GM19397 (cell line): Measurements from ENCODE around the gene GM2A.
"Not testable (repeated sequence)": the region's sequence is repeated elsewhere in the genome, so short reads cannot be mapped to it uniquely, and the experiment has no call there.

Experiments
- ATAC-seq: cut with Tn5 transposase; IDR thresholded peaks from one replicate; pipeline ENCODE4 v1.9.1; 2021; ENCODE audit warnings: mild to moderate bottlenecking, moderate library complexity; ENCODE audit not compliant: unreplicated experiment

GM2A gene

GRCh38 chr5:151284392-151284967 lies 31.5 kb downstream of the GM2A start:
- ATAC-seq: no peak

GRCh38 chr5:151285683-151286082 lies 32.7 kb downstream of the GM2A start:
- ATAC-seq: no peak

- no peak for ATAC-seq
These were observed 33.3 kb downstream of the GM2A start for GRCh38 chr5:151286246-151286645.

- no peak for ATAC-seq
These were observed 35.2 kb downstream of the GM2A start for GRCh38 chr5:151288180-151288579.

DNA sequence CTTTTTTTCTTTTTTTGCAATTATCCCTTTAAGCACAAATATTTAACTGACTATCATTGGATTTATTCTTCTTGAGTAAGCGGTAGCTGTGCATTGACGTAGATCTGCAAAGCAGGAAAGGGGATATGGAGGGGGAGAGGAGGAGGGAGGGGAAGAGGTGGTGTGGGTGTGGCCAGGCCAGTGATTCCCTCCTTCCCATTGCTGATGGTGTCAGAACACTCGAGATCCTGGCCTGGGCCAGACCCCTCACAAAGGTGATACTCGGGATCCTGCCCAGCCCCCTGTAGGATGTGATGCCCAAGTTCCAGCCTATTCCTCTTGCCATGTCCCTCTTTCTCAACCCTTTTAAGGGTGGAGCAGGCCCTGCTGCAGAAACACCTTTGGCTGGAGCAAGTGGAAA lies 40.6 kb downstream of the GM2A start:
- ATAC-seq: no peak

DNA sequence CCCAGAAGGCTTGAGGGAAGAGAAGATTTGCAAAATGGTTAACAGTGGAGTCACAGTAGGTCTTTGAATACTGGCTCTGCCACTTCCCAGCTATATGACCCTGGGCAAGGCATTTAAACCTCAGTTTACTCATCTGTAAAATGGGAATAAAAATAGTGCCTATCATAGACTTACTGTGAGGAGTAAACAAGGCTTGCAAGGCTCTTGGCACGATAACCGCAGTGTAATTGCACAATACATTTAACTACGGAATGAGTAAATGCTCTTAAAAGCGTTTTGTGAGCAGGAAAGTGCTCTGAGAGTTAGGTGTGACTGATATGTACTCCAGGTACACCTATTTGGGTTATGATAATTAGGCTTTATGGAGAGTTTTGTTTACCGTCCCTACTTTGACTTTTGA lies 42.2 kb downstream of the GM2A start:
- no peak for ATAC-seq

DNA sequence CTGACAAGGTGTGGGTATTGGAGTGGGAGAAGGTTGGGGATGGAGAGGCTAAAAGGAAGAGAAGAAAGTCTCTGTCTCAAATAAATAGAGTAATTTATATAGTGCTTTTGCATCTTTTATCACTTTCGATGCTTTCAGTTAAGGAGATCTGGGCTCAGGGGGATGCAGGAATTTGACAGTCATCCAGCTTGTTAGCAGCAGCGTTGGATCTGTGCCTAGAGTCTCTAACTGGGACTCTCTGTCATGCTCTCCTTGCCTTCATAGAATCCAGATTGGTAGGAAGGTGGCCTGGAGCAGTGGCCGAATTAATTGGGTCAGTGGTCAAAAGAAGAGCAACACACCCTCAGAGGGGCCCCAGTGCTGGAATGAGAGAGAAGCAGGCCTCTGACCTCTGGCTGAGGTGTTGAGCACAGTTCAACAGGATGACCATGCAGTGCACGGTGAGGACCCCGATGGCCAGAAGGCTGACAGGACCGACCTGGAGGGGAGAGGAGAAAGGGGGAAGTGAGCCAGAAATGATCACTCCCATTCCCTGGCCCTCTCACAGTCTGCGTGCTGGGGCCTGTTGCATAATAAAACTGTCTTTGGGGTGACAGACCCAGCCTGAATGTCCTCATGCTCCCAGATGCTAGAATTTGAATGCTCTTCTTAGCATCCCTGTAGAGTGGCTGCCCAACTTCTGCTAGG lies 42.9 kb downstream of the GM2A start:
- ATAC-seq: no peak

DNA sequence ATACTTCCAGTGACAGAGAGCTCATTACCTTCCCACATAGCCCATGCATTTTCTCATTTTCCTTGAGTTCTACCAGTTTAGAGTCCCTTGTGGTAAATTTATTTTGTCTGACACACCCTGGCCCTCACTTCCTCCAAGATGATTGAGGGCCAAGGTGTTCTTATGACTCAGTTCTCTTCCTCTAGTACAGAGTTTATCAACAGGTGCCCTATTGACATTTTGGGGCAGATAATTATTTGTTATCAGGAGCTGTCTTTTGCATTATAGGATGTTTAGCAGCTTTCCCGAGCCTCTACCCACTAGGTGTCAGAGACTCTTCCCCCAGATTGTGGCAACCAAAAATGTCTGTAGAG lies 43.5 kb downstream of the GM2A start:
- no peak for ATAC-seq

GRCh38 chr5:151296974-151297373 lies 44.0 kb downstream of the GM2A start:
- ATAC-seq: no peak

DNA sequence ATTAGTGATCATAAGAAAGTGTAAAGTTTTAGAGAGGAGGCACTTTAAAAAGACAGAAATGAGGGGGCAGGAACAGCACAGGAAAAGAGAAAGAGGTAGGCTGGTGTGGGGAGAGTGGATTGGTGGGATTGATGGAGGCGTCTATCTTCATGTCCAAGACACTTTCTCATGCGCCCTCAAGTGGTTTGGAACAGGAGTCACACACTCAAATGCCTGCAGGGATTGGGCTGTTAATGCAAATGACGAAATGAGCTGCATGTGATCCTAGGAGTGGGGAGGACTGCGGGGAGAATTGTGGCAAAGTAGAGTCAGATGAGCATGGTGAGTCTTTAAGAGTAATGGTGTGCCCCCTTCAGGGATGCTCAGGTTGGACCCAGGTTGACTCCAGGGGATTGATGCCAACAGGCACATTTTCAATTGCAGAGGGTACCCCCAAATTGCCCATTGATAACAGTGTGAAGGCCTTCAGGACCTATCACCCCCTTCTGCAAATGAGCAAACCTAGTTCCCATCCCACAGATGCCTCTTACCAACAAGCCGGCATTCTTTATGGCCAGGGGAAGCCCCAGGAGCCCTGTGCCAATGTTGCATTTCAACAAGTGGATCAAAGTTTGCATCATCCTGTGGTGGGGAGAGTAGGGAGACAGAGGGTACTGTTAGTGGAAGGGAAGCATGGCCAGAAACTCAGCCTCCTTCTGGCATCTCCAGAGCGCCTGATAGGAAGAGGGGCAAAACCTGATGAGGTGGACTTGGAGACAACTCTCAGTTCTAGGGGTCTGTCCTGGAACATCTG lies 45.3 kb downstream of the GM2A start:
- ATAC-seq: no peak

DNA sequence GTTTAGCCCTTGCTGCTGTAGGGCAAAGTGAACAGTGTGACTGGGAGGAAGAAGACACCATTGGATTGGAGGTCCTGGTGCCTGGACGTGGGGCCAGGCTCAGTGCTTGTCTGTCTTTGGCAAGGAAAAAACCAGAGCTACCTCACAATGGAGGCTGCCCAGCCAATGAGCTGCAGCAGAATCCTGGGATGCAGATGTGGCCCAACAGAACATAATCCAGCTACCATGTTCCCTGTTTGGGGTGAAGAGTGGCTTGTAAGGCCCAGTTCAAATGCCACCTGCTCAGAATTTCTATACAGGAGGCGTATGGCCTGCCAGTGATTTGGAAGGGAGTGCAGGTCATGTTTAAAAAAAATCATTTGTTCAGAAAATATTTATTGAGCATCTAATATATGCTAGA lies 50.7 kb downstream of the GM2A start, which contains the start of gene SLC36A3:
Gene SLC36A3, minus strand, starts transcription at position 101 of the 400 bp plus-strand sequence. CDS start 412 bp downstream, outside the sequence.
- ATAC-seq: no peak

GRCh38 chr5:151309266-151309665 lies 56.3 kb downstream of the GM2A start:
- not testable (repeated sequence) for ATAC-seq

DNA sequence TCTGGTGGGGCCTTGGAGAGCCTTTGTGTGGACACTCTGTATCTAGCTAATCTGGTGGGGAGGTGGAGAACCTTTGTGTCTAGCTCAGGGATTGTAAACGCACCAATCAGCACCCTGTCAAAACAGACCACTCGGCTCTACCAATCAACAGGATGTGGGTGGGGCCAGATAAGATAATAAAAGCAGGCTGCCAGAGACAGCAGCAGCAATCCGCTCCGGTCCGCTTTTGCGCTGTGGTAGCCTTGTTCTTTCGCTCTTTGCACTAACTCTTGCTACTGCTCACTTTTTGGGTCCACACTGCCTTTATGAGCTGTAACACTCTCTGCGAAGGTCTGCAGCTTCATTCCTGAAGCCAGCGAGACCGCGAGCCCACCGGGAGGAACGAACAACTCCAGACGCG lies 56.8 kb downstream of the GM2A start:
- ATAC-seq: not testable (repeated sequence)

GRCh38 chr5:151310932-151311331 lies 57.9 kb downstream of the GM2A start:
- ATAC-seq: no peak

DNA sequence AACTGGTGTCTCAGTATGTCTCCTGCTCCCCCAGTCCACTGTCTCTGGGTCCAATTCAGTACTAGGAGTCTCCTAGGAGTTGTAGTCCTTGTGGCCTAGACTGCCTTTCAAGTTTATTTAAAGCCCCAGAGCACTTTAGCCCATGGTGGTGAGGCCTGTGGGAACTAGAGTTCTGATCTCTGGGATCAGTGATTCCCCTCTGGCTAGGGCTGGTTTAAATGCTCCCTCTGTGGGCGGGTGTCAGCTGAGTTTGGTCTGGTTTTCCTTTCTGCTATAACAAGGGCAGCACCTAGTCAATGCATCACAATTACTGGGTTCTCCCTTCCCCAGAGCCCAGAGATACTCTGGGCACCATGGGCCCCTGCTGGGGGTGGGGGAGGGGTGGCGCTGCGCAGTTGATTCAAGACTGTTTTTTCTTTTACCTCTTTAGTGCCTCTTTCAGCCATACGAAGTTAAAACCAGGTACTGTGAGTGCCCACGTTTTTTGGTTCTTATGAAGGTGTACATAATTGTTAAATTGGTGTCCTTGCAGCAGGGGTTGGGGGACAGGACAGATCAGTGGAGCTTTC lies 59.9 kb downstream of the GM2A start:
- no peak for ATAC-seq

DNA sequence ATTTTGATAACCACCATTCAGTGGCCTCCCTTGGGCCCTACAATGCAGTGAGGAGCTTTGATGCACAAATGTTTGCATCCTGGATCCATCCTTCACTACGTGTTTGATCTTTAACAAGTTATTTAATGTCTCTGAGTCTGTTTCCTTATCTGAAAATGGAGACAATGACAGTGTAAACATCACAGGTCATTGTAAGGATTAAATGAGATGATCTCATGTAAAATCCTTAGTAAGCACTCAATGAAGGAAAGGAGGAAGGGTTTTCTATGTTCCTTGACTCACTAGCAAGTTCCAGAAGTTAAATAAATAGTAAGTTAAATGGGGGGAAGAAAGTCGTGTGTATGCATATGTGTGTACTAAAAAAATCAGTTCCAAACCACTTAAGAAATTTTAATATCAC lies 60.4 kb downstream of the GM2A start:
- ATAC-seq: no peak

GRCh38 chr5:151315998-151316597 lies 63.1 kb downstream of the GM2A start:
- ATAC-seq: no peak

DNA sequence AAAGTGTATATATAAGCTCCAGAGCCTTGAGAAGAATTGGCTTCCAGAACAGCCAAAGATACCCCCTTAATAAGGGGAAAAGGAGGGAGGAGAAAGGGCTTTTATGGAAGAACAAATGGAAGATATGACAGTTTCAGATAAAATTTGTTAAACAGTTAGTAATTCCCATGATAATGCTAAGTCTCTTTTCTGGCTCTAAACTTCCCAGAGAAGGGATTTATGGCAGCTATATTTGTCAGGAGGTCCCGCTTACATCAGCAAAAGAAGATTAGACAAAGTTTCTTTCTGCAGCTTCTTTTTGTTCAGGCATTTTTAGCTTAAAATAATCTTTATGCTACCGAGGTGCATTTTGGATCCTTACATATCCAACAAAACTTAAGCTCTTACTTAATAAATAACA lies 64.9 kb downstream of the GM2A start:
- no peak for ATAC-seq

GRCh38 chr5:151318850-151319732 lies 66.1 kb downstream of the GM2A start:
- ATAC-seq: peak; percentile 72
